Inflammatory macrophage (primary cell): ENCODE data around the gene CMTM7.

Experiments
- DNase-seq, 2 donors: peaks; one replicate each; pipeline ENCODE4 v3.0.0-alpha.2; 2020 to 2022

Gene CMTM7

GRCh38 chr3:32383136-32383711 lies 8.4 kb upstream of the CMTM7 start:
- DNase-seq: no peak

- peak; percentile 69 to 74 for DNase-seq
These were observed 6.7 kb upstream of the CMTM7 start for GRCh38 chr3:32384938-32385337.

GRCh38 chr3:32387512-32387911 lies 4.1 kb upstream of the CMTM7 start:
- no peak for DNase-seq

- peak in 1 of 2 donors; percentile 46 for DNase-seq
These were observed 2.1 kb upstream of the CMTM7 start for GRCh38 chr3:32389577-32389976.

- peak in 1 of 2 donors; percentile 38 for DNase-seq
These were observed 1.1 kb downstream of the CMTM7 start for GRCh38 chr3:32392536-32393302.

- peak; percentile 25 to 27 for DNase-seq
These were observed 3.8 kb downstream of the CMTM7 start for GRCh38 chr3:32395496-32395895.

- DNase-seq: no peak
These were observed 6.3 kb downstream of the CMTM7 start for GRCh38 chr3:32397941-32398340.

GRCh38 chr3:32398531-32398930 lies 6.9 kb downstream of the CMTM7 start:
- DNase-seq: peak; percentile 74 to 87

- DNase-seq: peak; percentile 71 to 83
These were observed 7.5 kb downstream of the CMTM7 start for GRCh38 chr3:32399030-32399620.

GRCh38 chr3:32401126-32401525 lies 9.5 kb downstream of the CMTM7 start:
- DNase-seq: no peak

GRCh38 chr3:32401556-32402081 lies 10.0 kb downstream of the CMTM7 start:
- peak; percentile 45 to 71 for DNase-seq

GRCh38 chr3:32403663-32404062 lies 12.0 kb downstream of the CMTM7 start:
- no peak for DNase-seq

- DNase-seq: no peak
These were observed 13.1 kb downstream of the CMTM7 start for GRCh38 chr3:32404714-32405113.

- no peak for DNase-seq
These were observed 13.5 kb downstream of the CMTM7 start for GRCh38 chr3:32405155-32405554.

- no peak for DNase-seq
These were observed 14.2 kb downstream of the CMTM7 start for GRCh38 chr3:32405711-32406323.

- DNase-seq: peak; percentile 86 to 95
These were observed 15.1 kb downstream of the CMTM7 start for GRCh38 chr3:32406486-32407408.

GRCh38 chr3:32410367-32411246 lies 19.0 kb downstream of the CMTM7 start:
- no peak for DNase-seq

- no peak for DNase-seq
These were observed 19.8 kb downstream of the CMTM7 start for GRCh38 chr3:32411442-32411841.

GRCh38 chr3:32412887-32413286 lies 21.2 kb downstream of the CMTM7 start:
- DNase-seq: no peak

- DNase-seq: no peak
These were observed 22.3 kb downstream of the CMTM7 start for GRCh38 chr3:32413845-32414521.
